Sigmoid colon (tissue), 7 donors: ENCODE results near the gene MRGPRF. TPM values are rescaled to one million over a fixed set of nuclear protein-coding genes. Genes with fewer than 3 reads are reported as not detected.

ENCODE experiments used
- DNase-seq: peaks from one replicate; pipeline ENCODE4 v3.0.0-alpha.2; 2019
- H3K27ac ChIP-seq, 4 donors: fragments of 200-600 bp; sonication (generic); one replicate each; pipeline ENCODE4 v1.5.1; 2016 to 2019; ENCODE audit warnings: mild to moderate bottlenecking in 1 of 4
- H3K27me3 ChIP-seq, 3 donors: fragments of 200-600 bp; sonication (generic); one replicate each; pipeline ENCODE4 v1.5.1; 2019; ENCODE audit warnings: mild to moderate bottlenecking in 1 of 3
- H3K36me3 ChIP-seq, 4 donors: fragments of 200-600 bp; sonication (generic); one replicate each; pipeline ENCODE4 v1.5.1; 2016 to 2019
- H3K4me1 ChIP-seq, 4 donors: fragments of 200-600 bp; sonication (generic); one replicate each; pipeline ENCODE4 v1.5.1; 2017 to 2019
- H3K4me3 ChIP-seq, 4 donors: fragments of 200-600 bp; sonication (generic); one replicate each; pipeline ENCODE4 v1.5.1; 2017 to 2019; ENCODE audit warnings: mild to moderate bottlenecking in 2 of 4, moderate library complexity in 1 of 4
- H3K9me3 ChIP-seq, 4 donors: fragments of 200-600 bp in 3 of 4; sonication (generic) in 3 of 4; one replicate each; pipeline versions ENCODE4 v1.5.1 to v1.6.1; 2013 to 2019
- CTCF ChIP-seq, 4 experiments: fragments of 450-650 bp in 3 of 4; fragments of 200-600 bp in 1 of 4; IDR thresholded peaks; one replicate each; pipeline ENCODE4 v1.5.1; 2016 to 2019; ENCODE audit warnings: antibody characterized with exemption in 4 of 4, mild to moderate bottlenecking in 3 of 4, moderate library complexity in 2 of 4
- EP300 ChIP-seq, 4 donors: sonication (generic); formaldehyde crosslinking; IDR thresholded peaks; one replicate each; pipeline ENCODE4 v1.6.1; 2017; ENCODE audit warnings: antibody characterized with exemption in 4 of 4
- POLR2A ChIP-seq, 2 donors: fragments of 450-650 bp; IDR thresholded peaks; one replicate each; pipeline ENCODE4 v1.6.1; 2016; ENCODE audit warnings: antibody characterized with exemption in 2 of 2, mild to moderate bottlenecking in 2 of 2, moderate library complexity in 2 of 2
- POLR2AphosphoS5 ChIP-seq, 4 donors: sonication (generic); formaldehyde crosslinking; IDR thresholded peaks; one replicate each; pipeline ENCODE4 v1.6.1; 2017; ENCODE audit warnings: antibody characterized with exemption in 4 of 4
- WGBS, 2 donors: extraction: QIAGEN DNeasy Blood & Tissue Kit; methylation state at CpG; one replicate each; pipeline ENCODE4 v1.1.7; 2013; 5-methylcytosine and 5-hydroxymethylcytosine counted together
- intact Hi-C: fragments of 100-400 bp; cut with DNase I; formaldehyde crosslinking; loops from one replicate; pipeline ENCODE4 v1.15.1; 2023
- polyA plus RNA-seq, 3 donors: library from polyadenylated mRNA; stranded (reverse); fragments of 200-250 nt; gene quantifications; one replicate each; pipeline ENCODE4 v1.2.3, GENCODE V29; 2013
- total RNA-seq, 4 donors: library from RNA; depleted of rRNA; stranded (reverse); fragments of >200 nt; gene quantifications; one replicate each; pipeline ENCODE4 v1.1.0, GENCODE V29; 2016
- donor health status: healthy with polysubstance abuse.
- donor health status: Bipolar disorder and iron deficiency.
- donor health status: healthy.

MRGPRF gene
- total and polyA plus RNA-seq, 7 donors, result 1.8 to 263 (median 118) TPM

DNA sequence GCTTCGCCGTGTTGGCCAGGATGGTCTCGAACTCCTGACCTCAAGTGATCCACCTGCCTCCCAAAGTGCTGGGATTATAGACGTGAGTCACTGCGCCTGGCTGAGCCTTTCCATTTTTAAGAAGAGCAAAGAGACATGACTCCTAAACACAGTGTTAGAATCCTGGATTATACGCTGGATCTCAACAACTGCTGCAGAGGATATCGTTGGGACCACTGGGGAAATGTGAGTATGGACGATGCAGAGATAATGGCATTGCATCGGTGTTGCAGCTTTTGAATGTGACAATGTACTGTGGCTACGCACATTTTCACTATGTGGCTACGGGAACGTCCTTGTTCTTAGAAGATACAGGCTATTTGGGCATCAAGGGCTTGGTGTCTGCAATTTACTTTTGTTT lies 6.2 kb downstream of the MRGPRF start:
- Histone ChIP-seq H3K4me3 (no peak overlapping the region), H3K36me3 (peaks cover 26 to 56% (median 31%) of the 10 kb centered on the region in 4 donors), H3K4me1 (peaks cover 0 to 89% (median 88%) of the 10 kb centered on the region in 4 donors), H3K9me3 (no peaks in the 10 kb centered on the region), H3K27ac (peak overlapping the region; percentile 91 to 100 (median 98)), H3K27me3 (no peaks in the 10 kb centered on the region)
- intact Hi-C loops, result no loop called here
- TF ChIP-seq CTCF (IDR thresholded peaks at IDR 0.05), result no peak
- no peak for TF ChIP-seq EP300 (IDR thresholded peaks at IDR 0.05)
- no peak for TF ChIP-seq POLR2A (IDR thresholded peaks at IDR 0.05)
- peak in 1 of 4 donors; percentile 22 for TF ChIP-seq POLR2AphosphoS5 (IDR thresholded peaks at IDR 0.05)
- no peak for DNase-seq
- 88 to 93% methylated on average over 12 of the region's 12 CpGs for WGBS, 2 donors

GRCh38 chr11:69005631-69006368 lies 7.2 kb downstream of the MRGPRF start:
- Histone ChIP-seq H3K9me3 (no peaks in the 10 kb centered on the region), H3K27me3 (no peaks in the 10 kb centered on the region), H3K4me1 (peaks cover 0 to 99% (median 98%) of the 10 kb centered on the region in 4 donors), H3K36me3 (peaks cover 26 to 56% (median 31%) of the 10 kb centered on the region in 4 donors), H3K27ac (peak overlapping the region; percentile 91 to 100 (median 98)), H3K4me3 (no peak overlapping the region)
- intact Hi-C loops, result no loop called here
- TF ChIP-seq POLR2A (IDR thresholded peaks at IDR 0.05) (no peak), POLR2AphosphoS5 (IDR thresholded peaks at IDR 0.05) (peak in 2 of 4 donors; percentile 19 to 47)
- WGBS, 2 donors, result 91 to 92% methylated on average over 48 of the region's 48 CpGs
- peak; percentile 69 for DNase-seq

DNA sequence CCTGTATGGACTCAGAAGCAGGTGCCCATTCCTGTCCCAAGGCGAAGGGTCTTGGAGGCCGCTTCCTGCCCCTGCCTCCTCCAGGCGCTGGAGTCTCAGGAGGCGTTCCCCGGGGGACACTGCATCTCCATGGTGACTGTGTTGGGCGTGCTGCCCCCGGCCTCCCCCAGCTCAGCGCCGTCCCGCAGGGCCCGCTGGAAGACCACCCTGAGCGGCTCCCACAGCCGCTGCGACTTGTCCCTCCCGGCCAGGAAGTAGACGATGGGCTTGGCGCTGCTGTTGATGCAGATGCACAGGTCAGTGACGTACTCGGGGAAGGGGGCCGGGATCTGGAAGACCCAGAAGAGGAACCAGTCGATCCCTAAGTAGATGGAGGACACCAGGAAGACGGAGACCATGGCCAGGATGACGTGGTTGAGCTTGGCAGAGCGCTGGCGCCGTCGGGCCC lies 7.8 kb downstream of the MRGPRF start:
- DNase-seq, result peak; percentile 76
- Histone ChIP-seq H3K9me3 (no peaks in the 10 kb centered on the region), H3K4me1 (peaks cover 0 to 99% (median 97%) of the 10 kb centered on the region in 4 donors), H3K4me3 (no peak overlapping the region), H3K27me3 (no peaks in the 10 kb centered on the region), H3K36me3 (peaks cover 26 to 56% (median 31%) of the 10 kb centered on the region in 4 donors), H3K27ac (peak overlapping the region; percentile 91 to 100 (median 98))
- 92 to 94% methylated on average over 27 of the region's 27 CpGs for WGBS, 2 donors
- no peak for TF ChIP-seq POLR2A (IDR thresholded peaks at IDR 0.05)
- TF ChIP-seq POLR2AphosphoS5 (IDR thresholded peaks at IDR 0.05), result peak in 1 of 4 donors; percentile 22
- intact Hi-C loops, result no loop called here

DNA sequence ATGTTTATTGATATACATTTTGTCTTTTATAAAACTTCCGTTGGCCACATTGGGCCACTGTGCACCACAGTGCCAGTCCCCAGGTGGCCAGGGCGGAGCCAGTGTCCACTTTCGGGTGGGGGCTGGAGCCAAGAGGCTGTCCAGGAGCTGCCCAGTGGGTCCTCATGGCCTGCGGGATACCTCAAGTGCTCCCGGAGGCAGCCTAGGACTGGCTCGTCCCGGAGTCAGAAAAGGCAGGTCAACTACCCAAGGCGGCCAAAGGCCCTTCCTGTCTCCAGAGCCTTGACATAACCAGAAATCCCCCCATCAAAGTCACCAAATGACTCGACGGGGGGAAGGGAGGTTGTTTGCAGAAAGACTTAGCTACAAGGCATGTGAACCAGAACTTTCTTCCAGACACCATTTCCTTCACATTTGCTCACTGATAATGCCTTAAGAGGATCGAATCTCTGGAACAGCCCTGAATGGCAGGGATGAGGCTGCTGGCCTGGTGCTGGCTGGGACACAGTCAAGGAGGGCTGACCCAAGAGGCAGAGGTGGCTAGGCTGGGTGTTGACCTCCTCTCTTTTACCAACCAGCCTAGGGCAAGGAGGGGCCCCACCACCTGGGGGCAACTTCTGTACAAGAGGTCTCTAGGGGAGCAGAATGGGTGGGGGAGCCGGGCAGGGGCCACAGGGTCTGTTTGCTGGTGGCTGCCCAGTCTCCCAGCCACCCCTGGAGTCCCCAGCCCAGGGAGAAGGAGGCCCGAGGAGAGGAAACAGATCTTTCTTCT lies 8.4 kb downstream of the MRGPRF start:
- intact Hi-C loops, result loop anchor here (5.0 kb wide), 1 partner anchor 57 kb away; no protein-coding TSS in a partner anchor
- Histone ChIP-seq H3K4me3 (no peak overlapping the region), H3K27me3 (no peaks in the 10 kb centered on the region), H3K27ac (peak overlapping the region; percentile 91 to 100 (median 98)), H3K4me1 (peaks cover 0 to 99% (median 97%) of the 10 kb centered on the region in 4 donors), H3K36me3 (peaks cover 26 to 53% (median 30%) of the 10 kb centered on the region in 4 donors), H3K9me3 (no peaks in the 10 kb centered on the region)
- WGBS, 2 donors, result 77 to 83% methylated on average over 13 of the region's 13 CpGs
- no peak for TF ChIP-seq EP300 (IDR thresholded peaks at IDR 0.05)
- TF ChIP-seq POLR2AphosphoS5 (IDR thresholded peaks at IDR 0.05), result no peak
- no peak for TF ChIP-seq POLR2A (IDR thresholded peaks at IDR 0.05)
- no peak for TF ChIP-seq CTCF (IDR thresholded peaks at IDR 0.05)
- peak; percentile 66 for DNase-seq

DNA sequence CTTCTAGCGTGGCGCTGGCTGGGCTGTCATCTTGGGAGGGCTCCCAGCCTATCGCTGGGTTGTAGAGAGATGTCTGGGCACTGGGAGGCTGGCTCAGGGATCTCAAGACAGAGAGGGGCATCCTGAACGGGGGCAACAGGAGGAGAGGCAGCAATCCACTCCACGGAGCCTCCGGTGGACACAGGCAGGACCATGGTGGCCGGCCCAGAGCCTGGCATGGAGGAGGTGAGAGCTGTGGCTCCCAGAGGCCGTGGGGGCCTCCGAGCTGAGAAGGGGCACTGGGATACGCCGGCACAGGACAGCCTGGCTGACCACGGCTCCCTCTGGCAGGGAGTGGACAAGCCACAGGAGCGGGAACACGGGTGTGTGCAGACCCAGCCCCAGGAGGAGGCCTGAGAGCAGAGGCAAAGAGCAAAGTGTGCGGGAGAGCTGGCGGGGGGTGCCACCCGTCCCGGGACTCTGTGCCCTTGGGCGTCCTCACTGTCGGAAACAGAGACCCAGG lies 9.1 kb downstream of the MRGPRF start:
- no peaks in the 10 kb centered on the region for H3K9me3 ChIP-seq
- WGBS, 2 donors, result 85 to 91% methylated on average over 20 of the region's 20 CpGs
- peaks cover 0 to 99% (median 97%) of the 10 kb centered on the region in 4 donors for H3K4me1 ChIP-seq
- peak overlapping the region; percentile 91 to 100 (median 98) for H3K27ac ChIP-seq
- intact Hi-C loops, result loop anchor here (5.0 kb wide), 1 partner anchor 57 kb away; no protein-coding TSS in a partner anchor
- H3K4me3 ChIP-seq, result no peak overlapping the region
- DNase-seq, result peak; percentile 72
- H3K36me3 ChIP-seq, result peaks cover 24 to 46% (median 30%) of the 10 kb centered on the region in 4 donors
- no peaks in the 10 kb centered on the region for H3K27me3 ChIP-seq
- TF ChIP-seq EP300 (IDR thresholded peaks at IDR 0.05), result no peak
- no peak for TF ChIP-seq CTCF (IDR thresholded peaks at IDR 0.05)
- TF ChIP-seq POLR2AphosphoS5 (IDR thresholded peaks at IDR 0.05), result no peak
- no peak for TF ChIP-seq POLR2A (IDR thresholded peaks at IDR 0.05)
